TTC549 (cell line): ENCODE results near the gene HAPSTR1.

ENCODE experiments used
- FAIRE-seq: peaks from 2 replicates; lab custom pipeline; 2012; peaks lifted over from hg19 to GRCh38; lab: Jason Lieb, UNC

Gene HAPSTR1

GRCh38 chr16:9124444-9124843 lies 33.0 kb downstream of the HAPSTR1 start:
- no peak for FAIRE-seq

GRCh38 chr16:9124908-9125584 lies 33.6 kb downstream of the HAPSTR1 start:
- no peak for FAIRE-seq

- no peak for FAIRE-seq
These were observed 34.4 kb downstream of the HAPSTR1 start for GRCh38 chr16:9125658-9126505.

- FAIRE-seq, result no peak
These were observed 35.2 kb downstream of the HAPSTR1 start for GRCh38 chr16:9126609-9127008.

- no peak for FAIRE-seq
These were observed 37.2 kb downstream of the HAPSTR1 start for GRCh38 chr16:9128346-9129342.

GRCh38 chr16:9134306-9134705 lies 42.9 kb downstream of the HAPSTR1 start:
- FAIRE-seq, result no peak

- no peak for FAIRE-seq
These were observed 43.3 kb downstream of the HAPSTR1 start for GRCh38 chr16:9134739-9135138.

- FAIRE-seq, result no peak
These were observed 44.4 kb downstream of the HAPSTR1 start for GRCh38 chr16:9135797-9136196.

- FAIRE-seq, result no peak
These were observed 45.2 kb downstream of the HAPSTR1 start for GRCh38 chr16:9136596-9136995.

- no peak for FAIRE-seq
These were observed 46.7 kb downstream of the HAPSTR1 start for GRCh38 chr16:9138021-9138680.

GRCh38 chr16:9138731-9139501 lies 47.5 kb downstream of the HAPSTR1 start:
- FAIRE-seq, result no peak

- peak; percentile 9 for FAIRE-seq
These were observed 48.5 kb downstream of the HAPSTR1 start for GRCh38 chr16:9139965-9140364.
